Measurements from ENCODE around the gene CENPH. TPM values are rescaled to one million over a fixed set of nuclear protein-coding genes. Genes with fewer than 3 reads are reported as not detected.
A peak's percentile ranks its signal among the peaks of the same experiment; 100 is the strongest.

CENPH gene
- total and polyA plus RNA-seq, 2 of the 13 experiments (the other 11 are each of a cell fraction or from before 2014, with no cell fraction given), result 11.2 to 28.8 TPM

DNA sequence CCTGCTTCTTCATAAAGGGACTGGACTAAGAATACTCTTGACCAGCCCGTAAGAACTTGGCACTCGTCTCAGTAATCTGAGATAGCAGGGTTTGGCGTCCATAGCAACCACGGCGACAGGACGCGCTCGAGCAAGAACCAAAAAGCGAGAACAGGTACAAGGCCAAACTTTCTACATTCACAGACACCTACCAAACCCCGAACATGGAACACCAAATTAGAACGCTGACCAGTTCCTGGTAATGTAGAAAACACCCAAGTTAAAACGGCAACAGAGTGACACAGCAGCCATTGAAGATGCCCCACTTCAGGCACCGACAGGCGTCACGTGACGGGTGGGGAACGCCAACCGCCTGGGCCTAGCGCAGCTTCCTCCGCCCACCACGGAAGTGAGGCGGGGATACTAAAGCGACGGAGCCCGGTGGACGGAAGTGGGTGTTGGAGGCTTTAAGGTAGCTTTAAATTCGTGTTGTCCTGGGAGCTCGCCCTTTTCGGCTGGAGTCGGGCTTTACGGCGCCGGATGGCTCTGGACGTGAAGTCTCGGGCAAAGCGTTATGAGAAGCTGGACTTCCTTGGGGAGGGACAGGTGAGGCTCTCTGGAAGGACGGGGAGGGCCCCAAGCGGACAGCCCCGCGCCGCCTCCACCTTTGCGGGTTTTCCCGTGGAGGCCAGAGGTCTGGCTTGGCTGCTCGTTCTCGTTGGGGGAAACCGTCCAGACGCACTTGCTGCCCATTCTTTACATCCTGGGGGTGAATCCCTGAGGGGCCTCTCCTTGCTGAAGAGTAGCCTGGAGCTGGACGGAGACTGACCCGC lies 45.3 kb downstream of the CENPH start, which contains the start of gene CDK7 (continued):
- TF ChIP-seq CSRNP2 (CRISPR knock-in tag; conservative IDR thresholded peaks at IDR 0.05; ENCODE audit: low read depth), result no peak
- TF ChIP-seq ZNF33B (CRISPR knock-in tag; IDR thresholded peaks at IDR 0.05), result peak; percentile 43; the same call in 1 of the 2 replicates
- no peak for TF ChIP-seq ZNF460 (CRISPR knock-in tag; IDR thresholded peaks at IDR 0.05; ENCODE audit: borderline replicate concordance)
- TF ChIP-seq ZNF709 (CRISPR knock-in tag; IDR thresholded peaks at IDR 0.05), result no peak
- TF ChIP-seq, protein P1, sequence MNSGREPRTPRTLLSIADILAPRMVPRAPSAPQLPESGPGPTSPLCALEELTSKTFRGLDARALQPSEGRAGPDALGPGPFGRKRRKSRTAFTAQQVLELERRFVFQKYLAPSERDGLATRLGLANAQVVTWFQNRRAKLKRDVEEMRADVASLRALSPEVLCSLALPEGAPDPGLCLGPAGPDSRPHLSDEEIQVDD (CRISPR knock-in tag; IDR thresholded peaks at IDR 0.05; ENCODE audit: borderline replicate concordance), result no peak
- peak; percentile 95 for TF ChIP-seq ZMYM4 (CRISPR knock-in tag; IDR thresholded peaks at IDR 0.05)
- no peak for TF ChIP-seq ZNF10 (CRISPR knock-in tag; IDR thresholded peaks at IDR 0.05; ENCODE audit: borderline replicate concordance, low read depth)
- TF ChIP-seq U2AF2 (IDR thresholded peaks at IDR 0.05; ENCODE audit: low read depth, low read length), result 0 out of 2 replicates have a peak, but pooled peaks have one; percentile 23
- TF ChIP-seq ZNF782 (CRISPR knock-in tag; IDR thresholded peaks at IDR 0.05; ENCODE audit: borderline replicate concordance), result no peak
- TF ChIP-seq MTF1 (CRISPR knock-in tag; IDR thresholded peaks at IDR 0.05), result no peak
- TF ChIP-seq, protein P2, sequence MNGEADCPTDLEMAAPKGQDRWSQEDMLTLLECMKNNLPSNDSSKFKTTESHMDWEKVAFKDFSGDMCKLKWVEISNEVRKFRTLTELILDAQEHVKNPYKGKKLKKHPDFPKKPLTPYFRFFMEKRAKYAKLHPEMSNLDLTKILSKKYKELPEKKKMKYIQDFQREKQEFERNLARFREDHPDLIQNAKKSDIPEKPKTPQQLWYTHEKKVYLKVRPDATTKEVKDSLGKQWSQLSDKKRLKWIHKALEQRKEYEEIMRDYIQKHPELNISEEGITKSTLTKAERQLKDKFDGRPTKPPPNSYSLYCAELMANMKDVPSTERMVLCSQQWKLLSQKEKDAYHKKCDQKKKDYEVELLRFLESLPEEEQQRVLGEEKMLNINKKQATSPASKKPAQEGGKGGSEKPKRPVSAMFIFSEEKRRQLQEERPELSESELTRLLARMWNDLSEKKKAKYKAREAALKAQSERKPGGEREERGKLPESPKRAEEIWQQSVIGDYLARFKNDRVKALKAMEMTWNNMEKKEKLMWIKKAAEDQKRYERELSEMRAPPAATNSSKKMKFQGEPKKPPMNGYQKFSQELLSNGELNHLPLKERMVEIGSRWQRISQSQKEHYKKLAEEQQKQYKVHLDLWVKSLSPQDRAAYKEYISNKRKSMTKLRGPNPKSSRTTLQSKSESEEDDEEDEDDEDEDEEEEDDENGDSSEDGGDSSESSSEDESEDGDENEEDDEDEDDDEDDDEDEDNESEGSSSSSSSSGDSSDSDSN (CRISPR knock-in tag; IDR thresholded peaks at IDR 0.05), result peak; percentile 84
- TF ChIP-seq PHF5A (CRISPR knock-in tag; IDR thresholded peaks at IDR 0.05; ENCODE audit: low read depth, unreplicated experiment), result no peak
- TF ChIP-seq, protein P3, sequence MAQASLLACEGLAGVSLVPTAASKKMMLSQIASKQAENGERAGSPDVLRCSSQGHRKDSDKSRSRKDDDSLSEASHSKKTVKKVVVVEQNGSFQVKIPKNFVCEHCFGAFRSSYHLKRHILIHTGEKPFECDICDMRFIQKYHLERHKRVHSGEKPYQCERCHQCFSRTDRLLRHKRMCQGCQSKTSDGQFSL (CRISPR knock-in tag; IDR thresholded peaks at IDR 0.05), result no peak
- no peak for TF ChIP-seq NCOA5 (CRISPR knock-in tag; IDR thresholded peaks at IDR 0.05)
- TF ChIP-seq ZFP82 (CRISPR knock-in tag; IDR thresholded peaks at IDR 0.05; ENCODE audit: borderline replicate concordance), result no peak
- peak; percentile 89 for TF ChIP-seq MEF2D (CRISPR knock-in tag; IDR thresholded peaks at IDR 0.05)
- TF ChIP-seq FOXA3 (CRISPR knock-in tag; IDR thresholded peaks at IDR 0.05), result peak; percentile 28; the same call in 1 of the 2 replicates
- TF ChIP-seq SRY (CRISPR knock-in tag; IDR thresholded peaks at IDR 0.05), result 0 out of 2 replicates have a peak, but pooled peaks have one; percentile 24
- TF ChIP-seq, protein P4, sequence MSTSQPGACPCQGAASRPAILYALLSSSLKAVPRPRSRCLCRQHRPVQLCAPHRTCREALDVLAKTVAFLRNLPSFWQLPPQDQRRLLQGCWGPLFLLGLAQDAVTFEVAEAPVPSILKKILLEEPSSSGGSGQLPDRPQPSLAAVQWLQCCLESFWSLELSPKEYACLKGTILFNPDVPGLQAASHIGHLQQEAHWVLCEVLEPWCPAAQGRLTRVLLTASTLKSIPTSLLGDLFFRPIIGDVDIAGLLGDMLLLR (CRISPR knock-in tag; IDR thresholded peaks at IDR 0.05), result 0 out of 2 replicates have a peak, but pooled peaks have one; percentile 76
- TF ChIP-seq, protein P5, sequence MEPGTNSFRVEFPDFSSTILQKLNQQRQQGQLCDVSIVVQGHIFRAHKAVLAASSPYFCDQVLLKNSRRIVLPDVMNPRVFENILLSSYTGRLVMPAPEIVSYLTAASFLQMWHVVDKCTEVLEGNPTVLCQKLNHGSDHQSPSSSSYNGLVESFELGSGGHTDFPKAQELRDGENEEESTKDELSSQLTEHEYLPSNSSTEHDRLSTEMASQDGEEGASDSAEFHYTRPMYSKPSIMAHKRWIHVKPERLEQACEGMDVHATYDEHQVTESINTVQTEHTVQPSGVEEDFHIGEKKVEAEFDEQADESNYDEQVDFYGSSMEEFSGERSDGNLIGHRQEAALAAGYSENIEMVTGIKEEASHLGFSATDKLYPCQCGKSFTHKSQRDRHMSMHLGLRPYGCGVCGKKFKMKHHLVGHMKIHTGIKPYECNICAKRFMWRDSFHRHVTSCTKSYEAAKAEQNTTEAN (CRISPR knock-in tag; conservative IDR thresholded peaks at IDR 0.05), result no peak

All from HepG2 (cell line).